HL-60/S4 treated with retinoic acid at 250 ng/mL for 4 days and 3 days (cell line): ENCODE measurements around the gene HTT.
"Not testable (repeated sequence)": the region's sequence is repeated elsewhere in the genome, so short reads cannot be mapped to it uniquely, and the experiment has no call there.

Experiments
- in situ Hi-C: fragments of 300-500 bp; cut with MboI; formaldehyde crosslinking; loops from 2 replicates; pipeline ENCODE4 v1.7.0; 2022; ENCODE audit warnings: low sequenced_read_pairs

Gene HTT

GRCh38 chr4:3044870-3045819, 29.3 kb upstream of the HTT start:
- in situ Hi-C loops, result no loop called here

- in situ Hi-C loops, result no loop called here
These were observed 28.3 kb upstream of the HTT start for GRCh38 chr4:3046162-3046561.

GRCh38 chr4:3046623-3047022, 27.9 kb upstream of the HTT start:
- in situ Hi-C loops, result no loop called here

GRCh38 chr4:3047464-3048286, 26.8 kb upstream of the HTT start:
- in situ Hi-C loops, result no loop called here

GRCh38 chr4:3051141-3051897, 23.2 kb upstream of the HTT start:
- in situ Hi-C loops, result not testable (repeated sequence)

- in situ Hi-C loops, result no loop called here
These were observed 20.2 kb upstream of the HTT start for GRCh38 chr4:3054169-3054759.

GRCh38 chr4:3059943-3060342, 14.5 kb upstream of the HTT start:
- in situ Hi-C loops, result no loop called here

- in situ Hi-C loops, result no loop called here
These were observed 13.5 kb upstream of the HTT start for GRCh38 chr4:3060946-3061345.

- in situ Hi-C loops, result no loop called here
These were observed 12.0 kb upstream of the HTT start for GRCh38 chr4:3062471-3062870.

GRCh38 chr4:3065551-3065950, 8.9 kb upstream of the HTT start:
- in situ Hi-C loops, result no loop called here

GRCh38 chr4:3066836-3067400, 7.6 kb upstream of the HTT start:
- in situ Hi-C loops, result no loop called here

GRCh38 chr4:3067473-3068001, 6.9 kb upstream of the HTT start:
- in situ Hi-C loops, result no loop called here

- in situ Hi-C loops, result no loop called here
These were observed 4.8 kb upstream of the HTT start for GRCh38 chr4:3069661-3070199.

GRCh38 chr4:3070709-3071500, 3.6 kb upstream of the HTT start:
- in situ Hi-C loops, result no loop called here

- in situ Hi-C loops, result no loop called here
These were observed 2.7 kb upstream of the HTT start for GRCh38 chr4:3071811-3072210.

- in situ Hi-C loops, result no loop called here
These were observed 1.1 kb upstream of the HTT start for GRCh38 chr4:3073158-3074077.

GRCh38 chr4:3074846-3075651, 568 bp downstream of the HTT start:
- in situ Hi-C loops, result no loop called here
